A673 (cell line): ENCODE results near the gene ITGB3.

Experiments
- EZH2 ChIP-seq: fragments of 200-600 bp; sonication (generic); IDR thresholded peaks from 2 replicates; pipeline ENCODE4 v1.6.1; 2017; ENCODE audit warnings: borderline replicate concordance, low read depth, mild to moderate bottlenecking, mixed read lengths, antibody characterized with exemption, low read length; ENCODE audit not compliant: poor library complexity, severe bottlenecking
- TF ChIP-seq, protein P1 (sequence below): fragments of 300-800, 200-600 bp; sonication (generic); conservative IDR thresholded peaks from 2 replicates; pipeline ENCODE4 v1.5.1; 2017; ENCODE audit warnings: low read depth, mild to moderate bottlenecking, antibody characterized with exemption, low read length, moderate library complexity, mixed read lengths

- TF ChIP-seq, protein P1, sequence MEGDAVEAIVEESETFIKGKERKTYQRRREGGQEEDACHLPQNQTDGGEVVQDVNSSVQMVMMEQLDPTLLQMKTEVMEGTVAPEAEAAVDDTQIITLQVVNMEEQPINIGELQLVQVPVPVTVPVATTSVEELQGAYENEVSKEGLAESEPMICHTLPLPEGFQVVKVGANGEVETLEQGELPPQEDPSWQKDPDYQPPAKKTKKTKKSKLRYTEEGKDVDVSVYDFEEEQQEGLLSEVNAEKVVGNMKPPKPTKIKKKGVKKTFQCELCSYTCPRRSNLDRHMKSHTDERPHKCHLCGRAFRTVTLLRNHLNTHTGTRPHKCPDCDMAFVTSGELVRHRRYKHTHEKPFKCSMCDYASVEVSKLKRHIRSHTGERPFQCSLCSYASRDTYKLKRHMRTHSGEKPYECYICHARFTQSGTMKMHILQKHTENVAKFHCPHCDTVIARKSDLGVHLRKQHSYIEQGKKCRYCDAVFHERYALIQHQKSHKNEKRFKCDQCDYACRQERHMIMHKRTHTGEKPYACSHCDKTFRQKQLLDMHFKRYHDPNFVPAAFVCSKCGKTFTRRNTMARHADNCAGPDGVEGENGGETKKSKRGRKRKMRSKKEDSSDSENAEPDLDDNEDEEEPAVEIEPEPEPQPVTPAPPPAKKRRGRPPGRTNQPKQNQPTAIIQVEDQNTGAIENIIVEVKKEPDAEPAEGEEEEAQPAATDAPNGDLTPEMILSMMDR, result no peak
- no peak for TF ChIP-seq EZH2
Measured at GRCh38 chr17:47273245-47273644, 19.6 kb downstream of the ITGB3 start.
